HG03135 (cell line): ENCODE data around the gene CEMP1.
A peak's percentile ranks its signal among the peaks of the same experiment; 100 is the strongest.

Source experiments
- ATAC-seq: cut with Tn5 transposase; IDR thresholded peaks from one replicate; pipeline ENCODE4 v1.9.1; 2021; ENCODE audit warnings: mild to moderate bottlenecking, moderate library complexity; ENCODE audit not compliant: unreplicated experiment

CEMP1 gene

DNA sequence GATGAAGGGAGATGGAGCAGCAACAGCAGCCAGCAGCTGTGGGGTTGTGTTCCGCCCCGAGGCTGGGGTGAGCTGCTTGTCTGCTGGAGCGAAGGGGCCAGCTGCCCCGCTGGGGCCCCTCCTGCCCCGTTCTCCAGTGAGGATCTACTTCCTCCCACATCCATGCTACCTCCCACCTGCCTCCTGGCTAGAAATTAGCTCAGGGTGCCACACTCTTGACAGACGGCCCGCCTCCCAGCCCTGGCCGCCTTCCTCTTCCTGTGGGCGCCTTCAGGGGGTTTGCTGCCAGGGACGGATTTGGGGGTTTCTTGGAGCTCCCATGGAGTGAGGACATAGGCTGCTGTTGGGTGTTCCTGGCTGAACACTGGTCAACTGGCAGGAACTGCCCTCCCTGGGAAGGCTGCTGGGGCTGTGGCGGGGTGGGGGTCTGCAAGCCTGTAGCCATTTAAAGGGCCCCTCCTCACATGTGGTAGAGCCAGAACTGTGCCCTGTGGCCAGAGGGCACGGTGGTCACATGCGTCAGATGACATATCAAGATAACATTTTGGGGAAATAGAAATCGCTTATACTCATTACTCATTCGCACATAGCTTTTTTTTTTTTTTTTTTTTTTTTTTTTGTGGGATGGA, 43.2 kb downstream of the CEMP1 start:
- no peak for ATAC-seq

DNA sequence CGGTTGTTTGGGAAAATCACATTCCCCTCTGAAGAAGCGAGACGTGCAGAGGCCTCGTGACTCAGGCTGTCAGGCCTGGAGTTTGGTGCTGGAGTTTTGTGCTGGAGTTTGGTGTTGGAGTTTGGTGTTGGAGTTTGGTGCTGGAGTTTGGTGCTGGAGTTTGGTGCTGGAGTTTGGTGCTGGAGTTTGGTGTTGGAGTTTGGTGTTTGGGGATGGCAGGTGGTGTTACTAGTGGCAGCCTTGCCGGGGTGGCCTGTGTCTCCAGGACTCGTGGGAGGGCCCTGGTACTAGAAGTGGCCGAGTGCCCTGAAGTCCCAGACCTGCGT, 43.7 kb downstream of the CEMP1 start:
- no peak for ATAC-seq

DNA sequence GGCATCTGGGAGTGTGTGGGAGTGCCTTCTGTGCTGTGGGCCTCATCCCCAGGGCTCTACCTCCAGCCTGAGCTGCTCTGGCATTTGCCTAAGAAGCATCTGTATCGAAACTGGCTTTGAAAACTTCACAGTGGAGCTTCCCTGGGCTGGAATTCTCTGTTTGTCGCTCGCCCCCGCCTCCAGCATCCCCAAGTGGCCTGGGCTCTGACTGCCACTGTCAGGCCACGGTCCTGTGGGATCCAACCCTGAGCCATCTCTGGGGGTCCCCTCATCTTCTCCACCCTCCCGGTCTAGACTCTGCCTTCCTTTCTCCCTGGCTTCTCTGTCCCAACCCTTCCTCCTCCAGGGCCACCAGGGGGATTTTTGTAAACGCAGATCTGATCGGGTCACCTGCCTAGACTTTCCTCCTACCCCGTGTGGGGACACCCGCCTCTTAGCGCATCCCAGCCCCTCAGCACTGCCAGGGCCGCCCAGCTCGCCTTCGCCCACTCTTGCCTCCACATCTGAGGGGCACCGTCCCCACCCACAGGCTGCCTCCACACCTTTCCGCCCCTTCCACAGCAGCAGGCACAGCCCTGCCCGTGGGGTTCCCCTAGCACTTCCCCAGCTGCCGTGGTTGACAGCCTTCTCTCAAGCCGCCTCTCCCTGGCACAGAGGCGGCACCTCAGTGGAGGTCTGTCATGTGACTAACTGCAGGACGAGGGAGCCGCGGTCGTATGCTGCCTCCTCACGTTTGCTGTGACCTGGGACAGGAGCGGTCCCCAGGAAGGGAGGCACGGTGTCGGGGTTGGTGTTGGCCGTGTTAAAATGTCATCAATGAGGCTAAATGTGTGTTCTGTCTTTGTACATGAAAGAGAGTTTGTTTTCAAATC, 44.3 kb downstream of the CEMP1 start:
- ATAC-seq: peak; percentile 65

DNA sequence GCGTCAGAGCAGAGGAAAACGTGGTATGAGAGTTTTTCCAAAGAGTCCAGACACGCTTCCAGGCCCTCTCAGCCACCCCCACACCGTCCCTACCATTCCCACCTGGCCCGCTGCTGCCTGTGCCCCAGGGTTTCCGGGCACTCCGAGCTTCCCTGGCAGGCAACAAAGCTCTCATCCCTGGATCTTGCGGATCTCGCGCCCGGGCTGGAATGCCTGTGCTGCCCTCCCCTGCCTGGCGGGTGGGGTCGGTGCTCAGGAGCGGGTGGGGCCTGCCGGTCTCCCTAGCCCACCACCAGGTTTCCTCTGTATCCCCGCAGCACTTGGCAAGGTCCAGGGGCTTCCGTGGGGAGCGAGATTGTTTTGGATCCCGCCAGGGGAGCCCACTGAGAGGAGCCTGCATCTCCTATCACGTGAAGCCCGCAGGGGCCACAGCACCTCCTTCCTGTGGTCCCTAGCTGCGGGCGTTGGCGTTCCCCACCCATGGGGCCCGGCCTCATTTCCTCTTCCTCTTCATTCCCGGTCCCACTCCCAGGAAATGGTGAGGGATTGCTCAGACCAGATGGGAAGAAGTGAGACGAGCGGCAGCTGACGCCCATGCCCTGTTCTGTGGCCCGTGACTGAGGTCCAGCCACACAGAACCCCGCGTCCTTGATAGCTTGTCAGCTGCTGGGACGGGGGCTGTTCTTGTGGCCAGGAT, 45.2 kb downstream of the CEMP1 start:
- no peak for ATAC-seq

DNA sequence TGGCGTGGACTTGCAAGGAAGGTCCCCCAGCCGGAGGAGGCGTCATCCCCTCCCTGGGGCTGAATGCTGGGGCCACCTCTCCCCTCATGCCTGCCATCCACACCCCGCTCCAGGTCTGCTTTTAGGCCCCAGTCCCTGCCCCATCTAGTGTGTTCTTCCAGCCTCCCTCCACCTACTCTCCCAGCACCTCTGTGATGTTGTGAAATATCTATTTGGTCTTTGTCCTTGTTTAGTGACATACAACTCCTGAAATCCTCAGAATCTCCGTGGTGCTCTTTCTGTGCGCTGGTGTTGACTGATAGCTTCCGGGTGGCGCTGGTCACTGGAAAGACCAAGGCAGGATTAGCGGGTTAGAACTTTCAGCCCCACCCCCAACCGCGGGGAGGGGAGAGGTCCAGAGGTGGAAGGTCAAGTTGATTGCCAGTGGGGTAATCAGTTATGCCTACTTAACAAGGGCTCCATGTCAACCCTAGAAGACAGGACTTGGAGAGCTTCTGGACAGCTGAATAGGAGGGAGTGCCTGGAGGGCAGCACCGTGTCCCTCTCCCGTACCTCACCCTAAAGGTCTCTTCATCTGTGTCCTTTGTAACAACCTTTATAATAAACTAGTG, 46.2 kb downstream of the CEMP1 start:
- no peak for ATAC-seq

- ATAC-seq: no peak
Observed at GRCh38 chr16:2483939-2484897, 47.0 kb downstream of the CEMP1 start.

GRCh38 chr16:2482708-2483534, 48.3 kb downstream of the CEMP1 start:
- ATAC-seq: no peak

DNA sequence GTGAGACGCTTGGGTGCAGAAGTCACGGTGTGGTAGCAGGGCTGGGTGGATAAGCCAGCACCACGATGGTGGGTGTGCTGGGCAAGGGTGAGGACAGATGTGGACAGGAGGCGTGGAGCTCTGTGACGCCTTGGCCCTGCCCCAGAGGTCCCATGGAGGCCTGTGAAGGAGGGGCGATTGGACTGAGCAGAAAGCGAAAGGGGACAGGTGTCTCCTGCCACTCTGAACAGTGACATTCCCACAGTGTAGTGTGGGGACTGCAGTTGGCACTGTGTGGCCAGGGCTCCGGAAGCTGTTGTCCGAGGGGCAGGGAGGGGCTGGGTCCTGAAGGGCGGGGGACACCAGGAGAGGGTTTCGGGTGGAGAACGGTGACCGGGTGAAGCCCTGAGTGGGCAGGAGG, 49.0 kb downstream of the CEMP1 start:
- ATAC-seq: no peak

- ATAC-seq: no peak
Observed at GRCh38 chr16:2481676-2482075, 49.5 kb downstream of the CEMP1 start.

GRCh38 chr16:2480948-2481347, 50.3 kb downstream of the CEMP1 start:
- ATAC-seq: no peak
